Retinal pigment epithelial cell (primary cell): Measurements from ENCODE around the gene HS1BP3.
A peak's percentile ranks its signal among the peaks of the same experiment; 100 is the strongest.

Experiments used
- DNase-seq: peaks from one replicate; pipeline ENCODE4 v3.0.0-alpha.2; 2010; ENCODE audit warnings: low read depth
- H3K4me3 ChIP-seq: 2 replicates; pipeline ENCODE4 v1.5.1; 2011; ENCODE audit warnings: mild to moderate bottlenecking, low read length, control low read depth, moderate library complexity
- CTCF ChIP-seq: conservative IDR thresholded peaks from 2 replicates; pipeline ENCODE4 v1.5.1; 2011; ENCODE audit warnings: low read depth, low read length, control low read depth, inconsistent platforms

The HS1BP3 gene

GRCh38 chr2:20643060-20643459, 7.8 kb downstream of the HS1BP3 start:
- H3K4me3 ChIP-seq, result no peak overlapping the region
- TF ChIP-seq CTCF, result no peak
- no peak for DNase-seq

GRCh38 chr2:20642055-20642971, 8.6 kb downstream of the HS1BP3 start:
- DNase-seq, result no peak
- peak; percentile 95 for TF ChIP-seq CTCF
- H3K4me3 ChIP-seq, result no peak overlapping the region

- DNase-seq, result no peak
- no peak for TF ChIP-seq CTCF
- no peak overlapping the region for H3K4me3 ChIP-seq
These were observed 9.5 kb downstream of the HS1BP3 start for GRCh38 chr2:20641123-20641985.

- no peak for DNase-seq
- no peak for TF ChIP-seq CTCF
- H3K4me3 ChIP-seq, result no peak overlapping the region
These were observed 10.3 kb downstream of the HS1BP3 start for GRCh38 chr2:20640411-20641122.

GRCh38 chr2:20638646-20639430, 12.1 kb downstream of the HS1BP3 start:
- no peak for DNase-seq
- TF ChIP-seq CTCF, result no peak
- no peak overlapping the region for H3K4me3 ChIP-seq

- H3K4me3 ChIP-seq, result no peak overlapping the region
- no peak for TF ChIP-seq CTCF
- DNase-seq, result no peak
These were observed 12.9 kb downstream of the HS1BP3 start for GRCh38 chr2:20638014-20638413.
